ENCODE measurements around the gene PARP11. TPM values are rescaled to one million over a fixed set of nuclear protein-coding genes. Genes with fewer than 3 reads are reported as not detected.

PARP11 gene
- total RNA-seq, 1 donor = 5.6 TPM

DNA sequence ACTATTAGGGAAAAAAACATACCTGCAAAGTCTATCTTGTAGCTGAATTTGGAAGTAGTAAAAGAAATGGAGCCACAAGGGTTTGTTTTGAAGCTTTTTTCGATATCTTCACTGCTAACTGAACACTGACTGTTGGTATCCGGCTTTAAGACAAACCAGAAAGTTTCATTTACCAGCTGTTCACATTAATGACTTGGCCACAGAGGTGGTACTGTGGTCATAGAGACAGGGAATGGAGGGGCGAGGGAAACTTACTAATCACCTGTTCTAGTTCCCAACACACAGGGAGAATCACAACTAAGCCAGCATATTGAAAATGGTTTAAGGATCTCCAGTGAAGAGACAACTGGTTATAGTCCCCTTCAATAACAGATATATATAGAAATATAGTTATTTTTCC, 44.3 kb downstream of the PARP11 start:
- no peak overlapping the region for H3K4me3 ChIP-seq (ENCODE audit: low read depth, low read length)
- no peak for DNase-seq (ENCODE audit: low read depth)
- TF ChIP-seq, protein P1, sequence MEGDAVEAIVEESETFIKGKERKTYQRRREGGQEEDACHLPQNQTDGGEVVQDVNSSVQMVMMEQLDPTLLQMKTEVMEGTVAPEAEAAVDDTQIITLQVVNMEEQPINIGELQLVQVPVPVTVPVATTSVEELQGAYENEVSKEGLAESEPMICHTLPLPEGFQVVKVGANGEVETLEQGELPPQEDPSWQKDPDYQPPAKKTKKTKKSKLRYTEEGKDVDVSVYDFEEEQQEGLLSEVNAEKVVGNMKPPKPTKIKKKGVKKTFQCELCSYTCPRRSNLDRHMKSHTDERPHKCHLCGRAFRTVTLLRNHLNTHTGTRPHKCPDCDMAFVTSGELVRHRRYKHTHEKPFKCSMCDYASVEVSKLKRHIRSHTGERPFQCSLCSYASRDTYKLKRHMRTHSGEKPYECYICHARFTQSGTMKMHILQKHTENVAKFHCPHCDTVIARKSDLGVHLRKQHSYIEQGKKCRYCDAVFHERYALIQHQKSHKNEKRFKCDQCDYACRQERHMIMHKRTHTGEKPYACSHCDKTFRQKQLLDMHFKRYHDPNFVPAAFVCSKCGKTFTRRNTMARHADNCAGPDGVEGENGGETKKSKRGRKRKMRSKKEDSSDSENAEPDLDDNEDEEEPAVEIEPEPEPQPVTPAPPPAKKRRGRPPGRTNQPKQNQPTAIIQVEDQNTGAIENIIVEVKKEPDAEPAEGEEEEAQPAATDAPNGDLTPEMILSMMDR (IDR thresholded peaks at IDR 0.05; ENCODE audit: insufficient read depth, low read length) = no peak

DNA sequence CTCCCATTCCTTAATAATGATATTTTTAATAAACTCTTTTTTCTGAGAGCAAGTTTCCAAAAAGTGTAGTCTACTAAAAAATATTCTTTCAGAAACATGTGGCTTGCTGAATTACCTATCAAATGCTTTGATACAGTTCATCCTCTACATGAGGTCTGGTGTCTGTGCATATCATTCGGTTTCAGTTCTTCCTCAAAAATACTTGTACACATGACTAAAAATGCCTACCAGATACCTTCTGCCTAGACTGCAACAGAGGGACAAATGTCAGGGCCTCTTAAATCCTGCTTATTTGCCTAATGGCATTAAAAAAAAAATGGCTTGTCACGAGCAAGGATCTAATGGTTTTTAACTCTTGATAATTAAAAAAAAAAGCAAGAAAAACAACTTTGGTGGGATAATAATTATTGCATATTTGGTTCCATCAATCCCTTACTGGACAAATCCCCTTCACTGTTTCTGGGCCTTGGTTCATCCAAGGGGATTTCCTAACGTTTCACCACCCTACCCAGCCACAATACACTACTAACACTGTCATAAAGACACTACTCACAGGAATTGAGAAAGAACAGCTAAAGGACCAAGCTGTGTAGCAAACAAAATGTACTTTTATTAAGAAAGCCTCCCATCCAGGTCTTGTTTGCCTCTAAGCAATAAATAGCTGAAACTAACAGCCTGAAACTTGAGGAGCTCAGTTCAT, 45.7 kb downstream of the PARP11 start:
- no peak for DNase-seq (ENCODE audit: low read depth)
- TF ChIP-seq, protein P1 (IDR thresholded peaks at IDR 0.05; ENCODE audit: insufficient read depth, low read length) = no peak
- H3K4me3 ChIP-seq (ENCODE audit: low read depth, low read length) = no peak overlapping the region

DNA sequence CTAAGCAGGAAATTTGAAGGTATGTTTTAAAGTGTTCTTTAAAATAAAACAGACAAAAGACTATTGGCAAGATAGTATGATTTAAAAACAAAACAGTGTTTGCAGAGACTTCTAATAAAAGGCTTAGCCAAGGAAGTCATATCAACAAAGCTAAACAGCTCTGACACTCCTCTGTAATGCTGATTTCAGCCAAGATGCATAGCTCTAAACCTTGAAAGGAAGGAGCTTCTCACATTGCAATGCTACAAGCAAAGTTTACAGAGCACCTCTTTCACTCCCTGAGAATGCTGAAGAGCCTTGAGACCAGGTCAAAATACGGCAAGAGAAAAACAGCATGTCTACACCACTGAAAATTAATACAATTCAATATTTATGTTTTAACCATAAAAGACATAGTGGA, 51.8 kb downstream of the PARP11 start:
- H3K4me3 ChIP-seq (ENCODE audit: low read depth, low read length) = no peak overlapping the region
- DNase-seq (ENCODE audit: low read depth) = no peak
- TF ChIP-seq, protein P1 (IDR thresholded peaks at IDR 0.05; ENCODE audit: insufficient read depth, low read length) = no peak

DNA sequence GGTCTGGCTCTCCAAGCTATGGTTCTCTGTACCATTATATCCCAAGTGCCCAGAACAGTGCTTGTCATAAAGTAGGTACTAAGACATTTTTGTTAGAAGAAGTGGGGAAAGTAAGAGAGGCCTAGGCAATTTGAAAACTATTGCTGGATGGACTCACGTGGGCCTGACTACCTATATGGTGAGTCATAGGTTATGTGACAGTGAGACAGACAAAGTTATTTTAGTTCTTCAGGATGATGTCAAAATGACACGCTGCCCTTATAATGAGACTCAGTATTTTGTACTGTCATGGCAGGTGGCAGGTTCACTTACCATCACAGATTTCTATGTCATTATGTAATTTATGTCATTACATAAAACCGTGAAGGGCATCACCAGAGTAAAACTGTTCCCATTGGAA, 53.1 kb downstream of the PARP11 start:
- no peak overlapping the region for H3K4me3 ChIP-seq (ENCODE audit: low read depth, low read length)
- DNase-seq (ENCODE audit: low read depth) = no peak
- TF ChIP-seq, protein P1 (IDR thresholded peaks at IDR 0.05; ENCODE audit: insufficient read depth, low read length) = no peak

DNA sequence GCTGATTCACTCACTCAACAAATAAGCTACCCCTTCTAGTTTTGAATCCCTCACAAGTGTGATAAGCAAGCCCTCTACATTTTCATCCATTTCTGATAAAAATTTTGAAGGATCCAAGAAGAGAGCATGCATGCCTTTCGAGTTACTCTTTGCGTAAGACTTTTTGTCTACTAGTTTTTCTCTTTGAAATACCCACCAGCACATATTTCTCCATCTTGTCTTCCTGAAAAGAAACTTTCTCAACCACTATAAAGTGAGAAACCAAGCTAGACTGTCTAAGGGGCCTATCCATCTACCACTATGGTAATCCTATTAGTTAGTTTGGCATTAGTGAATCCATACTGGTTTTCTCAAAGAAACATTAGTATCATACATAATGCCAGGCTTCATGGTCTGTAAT, 56.9 kb downstream of the PARP11 start:
- TF ChIP-seq, protein P1 (IDR thresholded peaks at IDR 0.05; ENCODE audit: insufficient read depth, low read length) = no peak
- DNase-seq (ENCODE audit: low read depth) = no peak
- H3K4me3 ChIP-seq (ENCODE audit: low read depth, low read length) = no peak overlapping the region

DNA sequence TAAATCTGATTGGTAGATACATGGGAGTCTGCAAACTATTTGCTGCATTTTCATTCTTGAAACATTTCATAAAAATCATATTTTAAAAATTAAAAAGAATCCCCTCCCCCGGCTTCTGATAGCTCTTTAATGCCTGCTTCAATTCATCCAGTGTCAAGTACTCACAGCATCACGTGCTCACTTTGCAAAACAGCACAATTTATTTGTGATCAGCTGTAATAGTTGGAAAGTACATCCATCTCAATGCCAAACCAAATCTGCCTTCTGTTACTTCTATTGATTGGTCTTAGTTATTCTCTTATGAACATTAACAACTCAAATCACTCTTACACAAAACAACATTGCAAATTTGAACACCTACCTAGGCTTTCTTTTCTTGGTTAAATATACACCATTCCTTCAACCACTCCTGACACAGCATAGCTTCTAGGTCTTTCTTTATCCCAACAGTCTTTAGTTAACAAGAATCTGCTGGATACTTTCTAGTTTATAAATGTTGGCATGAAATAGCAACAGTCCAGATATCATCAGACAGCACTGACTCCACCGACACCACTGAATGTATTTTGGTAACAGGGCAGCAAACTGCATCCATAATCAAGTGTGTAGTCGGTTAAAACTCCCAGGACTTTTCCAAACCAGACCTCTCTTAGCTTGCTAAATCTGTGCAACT, 58.0 kb downstream of the PARP11 start:
- no peak for DNase-seq (ENCODE audit: low read depth)
- no peak overlapping the region for H3K4me3 ChIP-seq (ENCODE audit: low read depth, low read length)
- TF ChIP-seq, protein P1 (IDR thresholded peaks at IDR 0.05; ENCODE audit: insufficient read depth, low read length) = no peak

Measured in fibroblast of the aortic adventitia (primary cell).